ENCODE data around the gene SRSF3.

DNA sequence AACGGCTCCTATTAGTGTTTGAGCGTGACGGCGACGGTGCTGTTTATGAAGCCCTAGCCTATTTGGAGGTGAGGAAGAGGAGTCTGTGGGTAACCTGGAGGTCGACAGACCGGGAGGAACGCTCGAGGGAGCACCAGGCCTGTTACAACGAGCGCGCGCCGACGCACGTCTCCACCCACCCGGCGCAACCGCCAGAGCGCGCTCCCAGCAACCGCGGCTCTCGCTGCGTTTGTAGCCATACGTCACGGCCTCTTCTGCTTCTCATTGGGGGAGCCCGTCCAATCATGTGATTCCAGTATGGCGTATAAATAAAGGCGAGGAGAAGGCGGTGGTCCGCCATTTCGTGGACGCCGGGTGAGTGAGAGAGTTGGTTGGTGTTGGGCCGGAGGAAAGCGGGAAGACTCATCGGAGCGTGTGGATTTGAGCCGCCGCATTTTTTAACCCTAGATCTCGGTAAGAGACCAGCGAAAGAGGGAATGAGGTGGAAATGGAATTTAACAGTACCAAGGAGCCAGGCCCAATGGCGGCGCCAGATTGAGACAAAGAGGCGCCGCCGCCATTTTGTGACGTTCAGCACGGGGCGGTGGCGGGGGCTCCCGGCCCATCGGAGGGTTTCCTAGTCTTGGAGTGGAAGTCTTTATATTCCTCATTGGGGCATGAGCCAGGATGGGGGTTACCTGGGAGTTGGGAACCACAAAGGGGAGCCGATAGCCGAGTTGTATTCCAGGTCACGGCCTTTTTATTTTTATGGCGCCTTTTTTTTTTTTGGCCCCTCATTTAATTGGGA lies at the start of gene SRSF3:
- peak; percentile 99 for TF ChIP-seq POLR2A (IDR thresholded peaks at IDR 0.05)
- TF ChIP-seq, protein P1, sequence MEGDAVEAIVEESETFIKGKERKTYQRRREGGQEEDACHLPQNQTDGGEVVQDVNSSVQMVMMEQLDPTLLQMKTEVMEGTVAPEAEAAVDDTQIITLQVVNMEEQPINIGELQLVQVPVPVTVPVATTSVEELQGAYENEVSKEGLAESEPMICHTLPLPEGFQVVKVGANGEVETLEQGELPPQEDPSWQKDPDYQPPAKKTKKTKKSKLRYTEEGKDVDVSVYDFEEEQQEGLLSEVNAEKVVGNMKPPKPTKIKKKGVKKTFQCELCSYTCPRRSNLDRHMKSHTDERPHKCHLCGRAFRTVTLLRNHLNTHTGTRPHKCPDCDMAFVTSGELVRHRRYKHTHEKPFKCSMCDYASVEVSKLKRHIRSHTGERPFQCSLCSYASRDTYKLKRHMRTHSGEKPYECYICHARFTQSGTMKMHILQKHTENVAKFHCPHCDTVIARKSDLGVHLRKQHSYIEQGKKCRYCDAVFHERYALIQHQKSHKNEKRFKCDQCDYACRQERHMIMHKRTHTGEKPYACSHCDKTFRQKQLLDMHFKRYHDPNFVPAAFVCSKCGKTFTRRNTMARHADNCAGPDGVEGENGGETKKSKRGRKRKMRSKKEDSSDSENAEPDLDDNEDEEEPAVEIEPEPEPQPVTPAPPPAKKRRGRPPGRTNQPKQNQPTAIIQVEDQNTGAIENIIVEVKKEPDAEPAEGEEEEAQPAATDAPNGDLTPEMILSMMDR (IDR thresholded peaks at IDR 0.05) = peak; percentile 28 to 67 (median 54)

All from adrenal gland (tissue), 5 donors.